T-helper 2 cell treated with Interferon-gamma antibody and Interleukin-4, amounts not matched to agents 5 μg/mL and 100 μg/mL, for 36 hours (primary cell): ENCODE data around the gene TDRD9.

Source experiments
- DNase-seq: peaks from one replicate; pipeline ENCODE4 v3.0.0; 2021; ENCODE audit warnings: low spot score
- H3K27ac Mint-ChIP-seq: one replicate; pipeline ENCODE4 v1.8.0; 2021; ENCODE audit warnings: mild to moderate bottlenecking, mixed read lengths
- H3K27me3 Mint-ChIP-seq: one replicate; pipeline ENCODE4 v1.8.0; 2021; ENCODE audit warnings: low read depth, mixed read lengths
- H3K36me3 Mint-ChIP-seq: one replicate; pipeline ENCODE4 v1.8.0; 2021; ENCODE audit warnings: low read depth, mixed read lengths
- H3K4me1 Mint-ChIP-seq: one replicate; pipeline ENCODE4 v1.8.0; 2021; ENCODE audit warnings: low read depth, mixed read lengths
- H3K4me3 Mint-ChIP-seq: one replicate; pipeline ENCODE4 v1.8.0; 2022; ENCODE audit warnings: mild to moderate bottlenecking, moderate library complexity, mixed read lengths
- H3K9me3 Mint-ChIP-seq: one replicate; pipeline ENCODE4 v1.8.0; 2021; ENCODE audit warnings: mixed read lengths

The TDRD9 gene, protein sequence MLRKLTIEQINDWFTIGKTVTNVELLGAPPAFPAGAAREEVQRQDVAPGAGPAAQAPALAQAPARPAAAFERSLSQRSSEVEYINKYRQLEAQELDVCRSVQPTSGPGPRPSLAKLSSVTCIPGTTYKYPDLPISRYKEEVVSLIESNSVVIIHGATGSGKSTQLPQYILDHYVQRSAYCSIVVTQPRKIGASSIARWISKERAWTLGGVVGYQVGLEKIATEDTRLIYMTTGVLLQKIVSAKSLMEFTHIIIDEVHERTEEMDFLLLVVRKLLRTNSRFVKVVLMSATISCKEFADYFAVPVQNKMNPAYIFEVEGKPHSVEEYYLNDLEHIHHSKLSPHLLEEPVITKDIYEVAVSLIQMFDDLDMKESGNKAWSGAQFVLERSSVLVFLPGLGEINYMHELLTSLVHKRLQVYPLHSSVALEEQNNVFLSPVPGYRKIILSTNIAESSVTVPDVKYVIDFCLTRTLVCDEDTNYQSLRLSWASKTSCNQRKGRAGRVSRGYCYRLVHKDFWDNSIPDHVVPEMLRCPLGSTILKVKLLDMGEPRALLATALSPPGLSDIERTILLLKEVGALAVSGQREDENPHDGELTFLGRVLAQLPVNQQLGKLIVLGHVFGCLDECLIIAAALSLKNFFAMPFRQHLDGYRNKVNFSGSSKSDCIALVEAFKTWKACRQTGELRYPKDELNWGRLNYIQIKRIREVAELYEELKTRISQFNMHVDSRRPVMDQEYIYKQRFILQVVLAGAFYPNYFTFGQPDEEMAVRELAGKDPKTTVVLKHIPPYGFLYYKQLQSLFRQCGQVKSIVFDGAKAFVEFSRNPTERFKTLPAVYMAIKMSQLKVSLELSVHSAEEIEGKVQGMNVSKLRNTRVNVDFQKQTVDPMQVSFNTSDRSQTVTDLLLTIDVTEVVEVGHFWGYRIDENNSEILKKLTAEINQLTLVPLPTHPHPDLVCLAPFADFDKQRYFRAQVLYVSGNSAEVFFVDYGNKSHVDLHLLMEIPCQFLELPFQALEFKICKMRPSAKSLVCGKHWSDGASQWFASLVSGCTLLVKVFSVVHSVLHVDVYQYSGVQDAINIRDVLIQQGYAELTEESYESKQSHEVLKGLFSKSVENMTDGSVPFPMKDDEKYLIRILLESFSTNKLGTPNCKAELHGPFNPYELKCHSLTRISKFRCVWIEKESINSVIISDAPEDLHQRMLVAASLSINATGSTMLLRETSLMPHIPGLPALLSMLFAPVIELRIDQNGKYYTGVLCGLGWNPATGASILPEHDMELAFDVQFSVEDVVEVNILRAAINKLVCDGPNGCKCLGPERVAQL (N-terminal part only)

DNA sequence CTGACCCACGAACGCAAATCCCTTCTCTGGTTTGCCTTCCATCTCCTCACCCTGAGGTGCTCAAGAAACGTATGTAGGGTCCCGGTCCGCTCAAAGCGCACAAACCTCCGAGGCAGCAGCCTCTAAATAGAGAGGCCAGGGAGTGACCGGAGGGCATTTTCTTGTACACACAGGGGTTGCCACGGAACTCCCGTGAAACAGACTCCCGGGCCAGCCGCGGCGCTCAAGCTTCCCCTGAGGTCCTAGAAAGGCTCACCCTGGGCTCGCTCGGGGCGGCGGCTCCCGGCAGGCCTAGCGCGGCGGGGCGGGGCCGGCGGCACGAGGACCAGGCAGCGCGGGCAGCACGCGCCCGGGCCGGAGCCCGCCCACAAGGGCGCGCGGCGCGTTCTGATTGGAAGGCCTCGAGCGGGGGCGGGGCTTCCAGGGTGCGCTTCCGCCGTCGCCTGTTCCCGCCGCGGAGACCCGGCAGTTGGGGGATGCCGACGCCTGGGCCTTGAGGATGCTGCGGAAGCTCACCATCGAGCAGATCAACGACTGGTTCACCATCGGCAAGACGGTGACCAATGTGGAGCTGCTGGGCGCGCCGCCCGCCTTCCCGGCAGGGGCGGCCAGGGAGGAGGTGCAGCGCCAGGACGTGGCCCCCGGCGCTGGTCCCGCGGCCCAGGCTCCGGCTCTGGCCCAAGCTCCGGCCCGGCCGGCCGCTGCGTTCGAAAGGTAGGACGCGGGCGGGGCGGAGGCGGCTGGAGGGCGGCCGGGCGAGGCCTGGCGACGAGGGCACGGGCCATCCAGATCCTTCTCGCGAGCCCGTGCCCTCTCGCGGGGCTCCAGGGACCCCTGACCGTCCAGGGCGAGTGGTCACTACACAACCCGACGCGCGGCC lies at the start of gene TDRD9:
TSS of gene TDRD9 (plus strand) at position 446 of the 880 bp plus-strand sequence. CDS start at position 500, 54 bp downstream.
- H3K4me1 Mint-ChIP-seq, result peaks cover 4% of the 10 kb centered on the region
- no peaks in the 10 kb centered on the region for H3K9me3 Mint-ChIP-seq
- peaks cover 4% of the 10 kb centered on the region for H3K27me3 Mint-ChIP-seq
- DNase-seq, result no peak
- H3K27ac Mint-ChIP-seq, result no peak within 1 kb of the TSS
- no peaks in the 10 kb centered on the region for H3K36me3 Mint-ChIP-seq
- H3K4me3 Mint-ChIP-seq, result no peak within 1 kb of the TSS

DNA sequence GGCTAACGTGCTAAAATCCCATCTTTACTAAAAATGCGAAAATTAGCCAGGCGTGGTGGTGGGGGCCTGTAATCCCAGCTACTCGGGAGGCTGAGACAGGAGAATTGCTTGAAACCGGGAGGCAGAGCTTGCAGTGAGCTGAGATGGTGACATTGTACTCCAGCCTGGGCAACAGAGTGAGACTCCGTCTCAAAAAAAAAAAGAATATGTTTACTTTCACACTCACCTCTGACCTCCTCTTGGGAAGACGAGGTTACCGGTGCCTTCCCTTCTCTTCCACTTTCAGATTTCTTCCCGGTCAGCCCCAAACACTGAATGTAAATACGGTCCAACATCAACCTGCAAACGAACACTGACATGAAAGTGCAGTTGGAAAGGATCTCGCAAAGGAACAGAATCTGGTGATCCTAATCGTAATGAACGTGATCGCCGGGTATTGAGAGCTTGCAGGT lies 49.1 kb upstream of the TDRD9 start:
- Mint-ChIP-seq H3K36me3 (no peaks in the 10 kb centered on the region), H3K27ac (no peak overlapping the region), H3K27me3 (no peaks in the 10 kb centered on the region), H3K4me1 (peaks cover 12% of the 10 kb centered on the region), H3K9me3 (no peaks in the 10 kb centered on the region), H3K4me3 (peak overlapping the region; percentile 34)
- no peak for DNase-seq

GRCh38 chr14:103879570-103880347 lies 48.5 kb upstream of the TDRD9 start:
- peak overlapping the region; percentile 60 for H3K4me3 Mint-ChIP-seq
- no peaks in the 10 kb centered on the region for H3K9me3 Mint-ChIP-seq
- H3K4me1 Mint-ChIP-seq, result peaks cover 11% of the 10 kb centered on the region
- H3K27me3 Mint-ChIP-seq, result no peaks in the 10 kb centered on the region
- H3K36me3 Mint-ChIP-seq, result no peaks in the 10 kb centered on the region
- no peak overlapping the region for H3K27ac Mint-ChIP-seq
- no peak for DNase-seq

DNA sequence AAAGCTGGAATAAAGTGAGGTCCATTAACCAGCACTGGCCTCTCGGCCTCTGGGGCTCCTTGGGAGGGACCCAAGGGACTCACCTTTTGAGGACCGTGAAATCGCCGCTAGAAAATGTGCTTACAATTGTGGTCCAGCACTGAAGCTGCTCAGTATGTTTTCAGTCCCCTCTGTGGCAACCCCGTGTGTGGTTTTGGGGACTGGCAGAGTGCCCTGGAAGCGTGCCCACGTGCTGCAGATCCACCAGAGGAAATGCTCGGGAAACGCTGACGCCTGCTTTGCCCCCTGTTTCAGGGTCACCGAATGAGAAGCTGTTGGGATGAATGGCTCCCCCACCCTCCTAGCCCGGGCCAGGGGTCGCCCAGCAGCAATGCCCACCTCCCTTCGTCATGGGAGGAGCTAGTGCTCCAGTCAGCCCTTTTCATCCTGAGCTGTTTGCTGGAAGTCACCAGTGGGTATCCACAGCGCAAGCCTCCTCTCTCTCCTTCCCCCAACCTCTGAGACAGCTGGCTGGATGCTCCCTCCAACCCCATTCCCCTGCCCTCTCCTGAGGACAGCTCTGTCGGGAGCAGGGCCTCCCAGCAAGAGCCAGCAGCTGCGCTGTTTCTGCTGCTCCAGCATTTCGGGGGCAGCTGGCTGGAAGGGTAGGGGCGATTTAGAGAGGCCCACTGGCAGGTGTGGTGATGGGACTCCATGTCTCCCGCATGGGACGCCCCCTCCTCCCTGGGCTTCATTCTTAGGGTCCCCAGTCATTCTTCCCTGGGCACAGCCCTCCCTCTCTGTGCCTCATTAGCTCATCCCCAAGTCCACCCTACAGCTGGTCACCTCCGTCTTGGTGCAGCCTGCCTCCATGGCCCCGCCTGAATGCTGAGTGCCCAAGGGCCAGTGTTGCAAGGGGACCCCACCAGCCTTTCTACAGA lies 47.6 kb upstream of the TDRD9 start:
- peaks cover 9% of the 10 kb centered on the region for H3K4me1 Mint-ChIP-seq
- H3K36me3 Mint-ChIP-seq, result no peaks in the 10 kb centered on the region
- no peak overlapping the region for H3K27ac Mint-ChIP-seq
- DNase-seq, result no peak
- H3K27me3 Mint-ChIP-seq, result no peaks in the 10 kb centered on the region
- H3K4me3 Mint-ChIP-seq, result peak overlapping the region; percentile 60
- no peaks in the 10 kb centered on the region for H3K9me3 Mint-ChIP-seq

- peaks cover 9% of the 10 kb centered on the region for H3K4me1 Mint-ChIP-seq
- no peak overlapping the region for H3K27ac Mint-ChIP-seq
- H3K9me3 Mint-ChIP-seq, result no peaks in the 10 kb centered on the region
- no peaks in the 10 kb centered on the region for H3K27me3 Mint-ChIP-seq
- peak overlapping the region; percentile 12 for H3K4me3 Mint-ChIP-seq
- no peaks in the 10 kb centered on the region for H3K36me3 Mint-ChIP-seq
- DNase-seq, result no peak
Observed at GRCh38 chr14:103881268-103882201, 46.7 kb upstream of the TDRD9 start.

GRCh38 chr14:103882503-103883262 lies 45.6 kb upstream of the TDRD9 start:
- no peaks in the 10 kb centered on the region for H3K9me3 Mint-ChIP-seq
- no peaks in the 10 kb centered on the region for H3K36me3 Mint-ChIP-seq
- H3K4me1 Mint-ChIP-seq, result peaks cover 7% of the 10 kb centered on the region
- no peak overlapping the region for H3K27ac Mint-ChIP-seq
- H3K27me3 Mint-ChIP-seq, result no peaks in the 10 kb centered on the region
- H3K4me3 Mint-ChIP-seq, result no peak overlapping the region
- no peak for DNase-seq

GRCh38 chr14:103883263-103883523 lies 45.1 kb upstream of the TDRD9 start:
- H3K36me3 Mint-ChIP-seq, result no peaks in the 10 kb centered on the region
- no peak overlapping the region for H3K27ac Mint-ChIP-seq
- H3K4me1 Mint-ChIP-seq, result peaks cover 7% of the 10 kb centered on the region
- H3K4me3 Mint-ChIP-seq, result no peak overlapping the region
- H3K27me3 Mint-ChIP-seq, result no peaks in the 10 kb centered on the region
- no peak for DNase-seq
- no peaks in the 10 kb centered on the region for H3K9me3 Mint-ChIP-seq

DNA sequence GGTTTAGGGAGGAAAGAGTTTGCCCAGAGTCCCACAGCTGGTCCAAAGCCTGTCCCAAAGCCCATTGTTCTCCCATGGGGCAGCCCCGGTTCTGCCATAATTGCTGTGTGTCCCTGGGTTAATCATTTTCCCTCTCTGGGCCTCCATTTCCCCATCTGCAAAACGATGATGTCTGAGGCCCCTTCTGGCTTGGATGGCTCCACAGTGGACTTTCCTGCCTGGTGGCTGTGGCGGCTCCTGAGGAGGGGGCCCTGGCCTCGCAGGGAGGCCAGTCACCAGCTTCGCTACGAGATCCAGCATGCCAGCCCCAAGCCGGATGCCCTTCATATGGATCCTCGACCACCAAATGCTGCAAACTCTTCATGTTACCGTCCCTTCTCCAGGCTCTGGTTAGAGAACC lies 43.4 kb upstream of the TDRD9 start:
- DNase-seq, result no peak
- H3K9me3 Mint-ChIP-seq, result no peaks in the 10 kb centered on the region
- H3K27ac Mint-ChIP-seq, result no peak overlapping the region
- H3K27me3 Mint-ChIP-seq, result no peaks in the 10 kb centered on the region
- H3K4me1 Mint-ChIP-seq, result peaks cover 5% of the 10 kb centered on the region
- H3K36me3 Mint-ChIP-seq, result no peaks in the 10 kb centered on the region
- H3K4me3 Mint-ChIP-seq, result no peak overlapping the region

- no peak for DNase-seq
- Mint-ChIP-seq H3K27me3 (no peaks in the 10 kb centered on the region), H3K36me3 (no peaks in the 10 kb centered on the region), H3K4me3 (no peak overlapping the region), H3K4me1 (peaks cover 3% of the 10 kb centered on the region), H3K27ac (no peak overlapping the region), H3K9me3 (no peaks in the 10 kb centered on the region)
Observed at GRCh38 chr14:103885509-103885932, 42.7 kb upstream of the TDRD9 start.

DNA sequence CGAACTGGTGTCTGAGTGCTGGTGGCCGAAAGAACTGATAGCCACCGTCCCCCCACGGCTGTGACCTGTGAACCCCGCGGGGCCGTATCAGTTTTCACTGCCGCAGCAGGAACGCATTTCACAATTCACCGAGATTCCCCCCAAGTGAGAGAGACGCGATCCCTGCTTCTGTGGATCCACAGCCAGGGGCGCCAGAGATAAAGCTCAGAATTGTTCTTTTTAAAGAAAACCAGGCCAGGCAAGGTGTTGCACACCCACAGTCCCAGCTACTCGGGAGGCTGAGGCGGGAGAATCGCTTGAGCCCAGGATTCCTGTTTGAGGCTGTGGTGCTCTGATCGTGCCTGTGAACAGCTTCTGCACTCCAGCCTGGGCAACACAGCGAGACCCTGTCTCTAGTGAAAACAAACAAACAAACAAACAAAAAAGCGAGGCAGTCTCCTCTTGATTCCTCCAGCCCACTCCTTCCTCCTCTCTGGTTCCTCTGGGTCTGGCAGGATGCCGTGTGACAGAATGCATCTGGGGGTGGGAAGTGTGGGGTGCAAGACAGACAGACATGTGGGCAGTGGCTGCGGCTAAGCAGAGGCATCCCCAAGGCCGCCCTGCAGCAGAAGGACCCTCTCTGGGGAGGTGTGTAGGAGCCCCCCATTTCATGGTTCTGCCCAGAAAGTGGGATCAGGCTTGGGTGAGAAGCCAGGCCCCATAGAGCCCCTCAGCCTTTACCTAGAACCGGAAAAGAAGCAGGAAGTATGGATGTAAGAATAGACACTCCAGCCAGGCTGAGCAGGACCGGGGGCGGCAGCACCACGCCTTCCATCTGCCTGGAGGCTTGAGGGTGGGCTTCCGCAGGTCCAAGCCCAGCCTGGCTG lies 41.7 kb upstream of the TDRD9 start:
- H3K36me3 Mint-ChIP-seq, result no peaks in the 10 kb centered on the region
- no peaks in the 10 kb centered on the region for H3K27me3 Mint-ChIP-seq
- H3K9me3 Mint-ChIP-seq, result no peaks in the 10 kb centered on the region
- no peaks in the 10 kb centered on the region for H3K4me1 Mint-ChIP-seq
- no peak for DNase-seq
- no peak overlapping the region for H3K27ac Mint-ChIP-seq
- no peak overlapping the region for H3K4me3 Mint-ChIP-seq
